CD4-positive, alpha-beta T cell treated with Interleukin-17A for 4 hours (primary cell): Measurements from ENCODE around the gene MYORG.
A peak's percentile ranks its signal among the peaks of the same experiment; 100 is the strongest.

Experiments used
- DNase-seq: peaks from one replicate; pipeline ENCODE4 v3.0.0-alpha.2; 2020; ENCODE audit warnings: mixed read lengths

The MYORG gene

DNA sequence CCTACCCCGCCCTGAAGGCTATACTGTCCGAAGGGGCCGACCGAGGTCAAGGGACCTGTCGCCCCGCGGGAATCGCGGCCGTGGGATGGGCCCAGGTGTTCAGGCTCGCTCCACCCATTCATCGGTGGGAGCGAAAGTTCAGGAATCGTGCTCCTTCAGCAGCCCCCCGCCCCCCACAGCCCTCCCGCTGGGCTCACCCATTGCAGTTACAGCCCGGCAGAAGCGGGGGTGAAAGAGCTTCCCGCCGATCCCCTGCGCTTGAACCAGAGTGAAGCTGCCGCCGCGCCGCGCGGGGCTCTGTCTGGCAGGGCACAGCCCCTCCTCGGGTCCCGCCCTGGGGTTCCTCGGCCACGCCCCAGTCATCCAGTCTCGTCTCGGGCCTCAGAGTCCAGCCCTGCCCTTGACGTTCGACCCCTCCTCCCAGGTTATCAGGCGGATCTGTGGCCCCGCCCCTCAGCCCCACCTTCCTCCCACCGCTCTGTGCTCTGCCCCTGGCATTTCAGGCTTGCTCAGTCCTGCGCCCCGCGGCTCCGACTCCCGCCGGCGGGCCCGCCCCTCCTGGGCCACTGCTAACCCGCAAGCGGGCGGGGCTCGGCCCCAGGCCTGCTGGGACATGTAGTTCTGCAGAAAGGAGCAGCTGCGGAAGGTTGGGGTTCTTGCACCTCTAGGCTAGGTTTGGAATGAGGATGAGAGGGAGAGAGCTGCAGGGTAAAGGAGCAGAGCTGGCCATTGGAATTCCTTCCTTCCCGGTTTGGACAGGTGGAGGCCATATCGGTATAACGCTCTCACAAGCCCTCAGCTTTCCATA lies at the start of gene MYORG:
Gene MYORG, minus strand, starts transcription at position 303 of the 808 bp plus-strand sequence. CDS start 3,955 bp downstream, outside the sequence.
- peak; percentile 99 for DNase-seq

- no peak for DNase-seq
These were observed 43.2 kb upstream of the MYORG start for GRCh38 chr9:34419716-34420504.

GRCh38 chr9:34417734-34418133 lies 41.0 kb upstream of the MYORG start:
- no peak for DNase-seq

DNA sequence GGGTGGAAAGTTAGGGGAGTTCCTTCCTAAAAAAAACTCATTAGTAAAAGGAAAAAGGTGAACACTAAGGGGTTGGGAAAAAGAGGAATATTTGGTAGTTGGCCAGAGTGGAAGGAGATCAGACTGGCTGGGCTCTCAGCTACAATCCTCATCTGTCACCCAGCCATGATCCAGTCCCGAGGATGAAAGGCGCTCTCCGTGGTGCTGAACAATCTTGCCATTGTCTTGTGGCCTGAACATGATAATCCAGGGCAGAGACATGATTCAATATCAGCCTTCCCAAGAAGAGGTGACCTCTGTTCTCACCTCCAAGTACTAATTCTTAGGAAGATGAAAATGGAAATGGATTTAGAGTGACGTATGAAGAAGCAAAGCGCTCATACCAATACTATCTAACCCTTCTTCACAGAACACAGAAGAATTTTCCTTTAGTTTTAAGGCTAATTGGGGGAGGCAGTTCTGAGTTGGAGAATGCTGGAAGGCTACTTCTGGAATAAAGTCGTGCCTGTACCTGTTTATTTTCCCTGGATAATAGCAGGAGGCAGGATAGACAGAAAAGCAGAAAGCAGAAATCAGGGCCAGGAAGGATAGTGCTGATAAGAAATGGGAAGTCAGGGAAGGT lies 36.6 kb upstream of the MYORG start:
- DNase-seq, result peak; percentile 25

DNA sequence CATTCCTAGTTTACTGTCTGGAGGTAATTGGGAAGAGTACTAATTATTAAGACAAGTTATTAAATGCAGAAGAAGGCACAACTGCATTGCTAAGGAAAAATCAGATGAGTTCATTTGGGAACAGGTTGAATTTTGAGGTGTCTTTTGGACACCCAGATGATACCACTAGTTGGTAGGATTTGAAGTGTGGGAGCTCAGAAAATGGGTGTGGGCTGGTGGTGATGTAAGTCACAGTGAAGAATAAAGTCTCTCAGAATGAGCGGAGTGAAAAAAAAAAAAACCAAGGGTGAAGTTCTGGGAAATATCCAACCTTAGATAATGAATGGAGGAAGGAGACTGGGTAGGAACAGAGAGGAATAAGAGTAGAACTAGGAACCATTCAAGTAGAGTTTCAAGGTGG lies 35.6 kb upstream of the MYORG start:
- DNase-seq, result no peak

DNA sequence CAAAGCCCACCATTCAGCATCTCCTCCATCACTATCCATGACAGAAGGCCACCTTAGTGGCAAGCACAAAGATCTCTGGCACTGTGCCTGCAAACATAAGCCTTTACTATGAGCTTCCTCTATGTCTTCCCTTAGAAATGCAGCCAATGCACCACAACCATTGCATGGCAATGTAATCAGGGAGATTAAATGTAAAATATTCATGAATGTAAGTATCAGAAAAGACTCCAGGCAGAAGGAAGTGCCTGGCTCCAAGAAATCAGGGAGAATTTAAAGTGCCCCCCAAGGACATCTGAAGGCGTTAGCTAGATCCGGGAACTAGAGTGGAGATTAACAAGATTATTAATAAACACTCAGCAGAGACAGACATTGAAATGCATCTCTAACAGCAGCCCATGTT lies 32.5 kb upstream of the MYORG start:
- no peak for DNase-seq

DNA sequence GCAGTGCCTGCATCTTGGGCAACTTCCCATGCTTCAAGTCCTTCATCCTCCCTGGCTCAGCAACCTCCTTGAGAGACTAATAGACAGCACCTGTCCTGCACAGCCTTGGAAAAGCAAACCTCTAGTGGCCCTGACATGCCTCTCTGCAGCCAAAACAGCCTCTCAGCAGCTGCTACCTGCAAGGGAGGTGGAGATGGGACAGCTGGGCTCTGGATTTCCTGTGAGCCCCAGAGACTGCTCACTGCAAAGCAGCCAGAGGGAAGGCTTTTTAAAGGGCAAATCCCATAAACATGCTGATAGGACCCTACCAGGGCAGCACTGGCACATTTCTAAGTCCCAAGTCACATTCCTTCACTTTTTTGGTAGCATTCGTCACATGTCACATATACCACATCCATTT lies 31.5 kb upstream of the MYORG start:
- no peak for DNase-seq

GRCh38 chr9:34406219-34406618 lies 29.5 kb upstream of the MYORG start:
- DNase-seq, result no peak

DNA sequence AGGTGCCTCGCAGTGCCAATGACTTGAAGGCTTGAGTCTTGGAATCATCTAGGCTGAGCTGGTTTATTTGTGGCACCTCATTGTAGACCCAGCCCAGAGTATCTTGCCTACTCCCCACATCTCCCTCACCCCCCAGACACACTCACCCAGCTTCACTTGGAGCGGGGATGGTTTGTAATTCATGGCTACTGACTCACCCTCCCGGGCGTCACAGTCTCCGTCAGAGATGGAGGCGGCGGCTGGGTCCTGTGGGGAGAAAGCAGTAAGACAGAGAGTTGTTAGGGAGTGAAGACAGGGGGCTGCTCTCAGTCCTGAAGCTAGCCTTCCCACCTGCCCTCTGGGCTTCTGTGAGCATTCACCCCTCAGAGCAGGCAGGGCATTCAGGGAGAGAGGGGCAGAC lies 29.0 kb upstream of the MYORG start:
- DNase-seq, result no peak

DNA sequence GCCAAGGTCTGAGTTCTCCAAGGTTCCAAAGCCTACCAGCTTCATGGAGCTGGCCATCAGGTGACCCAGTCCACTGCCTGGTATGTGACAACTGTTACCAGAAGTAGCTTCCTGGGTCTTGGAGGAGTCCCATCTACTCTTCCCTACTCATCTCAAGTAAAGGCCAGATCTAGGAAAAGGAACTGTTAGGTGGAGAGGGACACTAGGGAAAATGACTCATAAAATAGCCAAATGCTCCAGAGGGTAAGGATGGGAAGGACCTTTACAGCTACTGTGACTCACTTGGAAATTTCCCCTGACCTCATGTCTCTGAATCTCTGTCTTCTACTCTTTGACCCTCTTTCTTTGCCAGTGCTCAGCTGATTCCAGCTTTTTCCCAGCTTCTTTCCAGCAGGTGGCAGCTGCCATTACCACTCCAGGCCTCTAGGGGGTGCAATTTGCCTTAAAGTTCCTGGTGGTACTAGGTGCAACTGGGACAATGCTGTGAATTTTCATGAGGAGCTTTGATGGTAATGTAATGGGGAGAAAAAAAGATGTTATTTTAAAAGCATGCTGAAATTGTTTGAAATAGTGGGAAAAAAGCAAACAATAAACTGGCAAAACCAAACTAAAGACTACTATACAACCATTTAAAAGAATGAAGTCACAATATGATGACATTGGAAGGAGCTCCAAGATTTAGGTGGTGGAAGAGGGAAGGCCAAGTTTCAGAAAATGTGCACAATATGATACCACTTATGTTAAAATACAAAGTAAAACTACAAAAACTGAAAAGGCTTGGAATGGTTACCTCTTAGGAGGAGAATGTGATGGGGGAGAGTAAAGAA lies 27.1 kb upstream of the MYORG start:
- peak; percentile 70 for DNase-seq

- no peak for DNase-seq
These were observed 24.2 kb upstream of the MYORG start for GRCh38 chr9:34400686-34401602.

DNA sequence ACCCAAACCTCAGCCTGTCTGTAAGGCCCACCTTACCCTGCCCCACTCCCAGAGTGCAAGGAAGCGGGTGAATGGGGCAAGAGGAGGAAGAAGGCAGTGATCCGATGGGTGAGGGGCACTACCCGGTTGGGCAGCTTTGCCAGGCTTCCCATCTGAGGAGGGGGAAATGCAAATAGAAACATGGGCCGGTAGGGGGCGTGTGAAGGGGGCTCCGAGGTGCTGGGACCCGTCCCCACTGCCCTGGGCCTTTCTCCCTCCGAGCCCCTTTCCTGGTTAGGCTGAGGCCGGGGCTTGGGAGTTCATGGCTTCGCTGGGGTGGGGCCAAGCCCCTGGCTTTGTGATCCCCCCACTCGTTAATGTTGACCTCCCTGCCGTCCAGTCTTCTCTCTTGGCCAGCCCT lies 23.6 kb upstream of the MYORG start:
- DNase-seq, result no peak

GRCh38 chr9:34399729-34400128 lies 23.0 kb upstream of the MYORG start:
- no peak for DNase-seq

DNA sequence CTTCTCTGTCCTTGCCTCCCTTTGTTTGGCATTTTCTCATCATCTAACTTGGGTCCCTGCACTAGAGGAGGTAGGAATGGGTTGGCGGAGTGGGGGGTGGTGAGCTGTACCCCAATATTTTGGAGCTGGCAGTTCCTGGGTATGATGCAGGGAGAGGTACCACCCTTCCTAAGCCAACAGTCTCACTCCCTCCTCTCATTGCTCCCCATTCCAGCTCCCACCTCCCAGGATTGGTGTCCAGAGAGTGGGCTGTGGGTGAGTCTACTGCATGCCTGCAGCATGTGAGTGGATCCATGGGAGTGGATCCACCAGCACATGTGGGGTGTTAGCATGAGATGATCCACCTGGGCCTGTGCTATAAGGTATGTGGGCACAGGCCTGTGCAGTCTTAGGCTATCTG lies 22.2 kb upstream of the MYORG start:
- no peak for DNase-seq

DNA sequence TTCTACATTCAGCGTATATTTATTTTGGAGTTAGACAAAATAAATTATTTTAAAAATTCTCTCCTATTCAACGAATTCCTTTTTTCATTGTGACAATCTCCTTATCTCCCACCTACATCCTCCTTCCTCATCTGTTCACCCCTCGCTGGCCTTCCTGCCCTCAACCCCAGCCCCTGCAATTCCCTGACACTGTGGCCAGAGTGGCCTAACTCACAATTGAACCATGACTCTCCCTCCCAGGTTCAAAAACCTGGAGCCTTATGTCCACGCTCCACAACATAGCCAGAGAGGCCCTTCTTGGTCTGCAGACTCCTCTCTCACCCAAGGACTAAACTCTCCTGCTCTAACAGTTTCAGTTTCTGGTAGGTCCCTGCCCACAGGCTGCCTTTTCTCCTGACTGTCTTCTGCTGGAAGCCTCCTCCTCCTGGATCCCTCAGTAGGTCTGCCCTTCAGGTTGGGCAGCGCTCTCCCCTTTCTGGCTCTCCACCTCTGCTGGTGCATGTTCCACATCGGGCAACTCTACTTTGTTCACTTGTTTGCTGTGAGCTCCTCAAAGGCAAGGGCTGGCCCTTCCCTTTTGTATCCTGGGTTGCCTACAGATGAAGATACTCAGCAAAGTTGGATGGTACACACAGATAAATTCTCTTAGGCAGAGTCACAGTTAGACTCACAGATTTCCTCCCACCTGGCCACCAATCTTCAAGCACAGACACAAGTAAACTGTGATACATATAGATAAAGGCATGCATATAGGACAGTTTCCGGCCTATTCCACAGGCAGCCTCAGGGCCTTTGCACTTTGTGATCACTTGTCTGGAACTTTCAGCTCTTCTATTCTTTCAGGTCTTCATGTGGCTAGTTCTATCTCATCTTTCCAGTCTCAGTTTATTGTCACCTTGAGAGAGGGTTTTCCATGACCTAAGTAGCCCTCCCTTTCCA lies 19.8 kb upstream of the MYORG start:
- DNase-seq, result no peak

- no peak for DNase-seq
These were observed 15.8 kb upstream of the MYORG start for GRCh38 chr9:34392511-34392910.

GRCh38 chr9:34387239-34387638 lies 10.5 kb upstream of the MYORG start:
- no peak for DNase-seq

- DNase-seq, result no peak
These were observed 10.0 kb upstream of the MYORG start for GRCh38 chr9:34386656-34387055.

DNA sequence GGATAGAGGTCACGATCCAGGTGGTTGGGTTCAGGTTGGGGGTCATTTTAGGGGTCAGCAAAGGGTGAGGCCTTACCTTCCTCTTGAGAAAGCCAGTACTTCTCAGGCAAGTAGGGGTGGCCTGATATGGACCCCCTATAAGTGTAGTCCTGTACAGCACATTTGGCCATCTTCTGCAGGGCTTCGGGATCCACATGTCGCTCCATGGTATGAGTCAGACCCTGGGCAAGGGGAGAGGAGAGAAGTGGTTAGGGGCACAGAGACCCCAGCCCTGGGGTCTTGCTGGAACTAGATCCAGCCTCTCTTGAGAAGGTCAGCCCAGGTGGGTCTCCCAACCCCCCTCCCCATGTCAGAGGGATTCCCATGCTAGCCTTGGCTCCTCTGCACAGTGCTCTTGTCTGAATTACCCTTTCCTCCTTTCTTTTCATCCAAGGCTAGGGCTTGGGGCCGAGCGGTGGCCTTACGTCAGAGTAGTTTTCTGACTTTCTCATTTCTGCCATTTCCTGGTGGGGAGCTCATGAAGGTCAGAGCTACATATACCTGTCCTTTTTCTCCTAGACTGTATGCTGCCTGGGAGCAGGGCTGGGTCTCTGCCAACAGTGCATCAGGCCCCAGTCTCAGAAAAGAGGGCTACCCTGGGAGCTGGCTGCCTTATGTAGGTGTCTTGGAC lies 9.0 kb upstream of the MYORG start:
- DNase-seq, result no peak
